HG02884 (cell line): ENCODE measurements around the gene NEMF.
"Not testable (repeated sequence)": the region's sequence is repeated elsewhere in the genome, so short reads cannot be mapped to it uniquely, and the experiment has no call there.

ENCODE experiments used
- ATAC-seq: cut with Tn5 transposase; IDR thresholded peaks from one replicate; pipeline ENCODE4 v1.9.1; 2021; ENCODE audit warnings: mild to moderate bottlenecking, moderate library complexity; ENCODE audit not compliant: unreplicated experiment

Gene NEMF

GRCh38 chr14:49849213-49849847 is 3.3 kb downstream of the NEMF start:
- no peak for ATAC-seq

- ATAC-seq, result no peak
Measured at GRCh38 chr14:49828640-49829039, 23.9 kb downstream of the NEMF start.

- no peak for ATAC-seq
Measured at GRCh38 chr14:49820176-49820575, 32.4 kb downstream of the NEMF start.

GRCh38 chr14:49816844-49817243 is 35.7 kb downstream of the NEMF start:
- ATAC-seq, result no peak

- ATAC-seq, result not testable (repeated sequence)
Measured at GRCh38 chr14:49816118-49816517, 36.5 kb downstream of the NEMF start.

GRCh38 chr14:49808780-49809179 is 43.8 kb downstream of the NEMF start:
- ATAC-seq, result no peak

GRCh38 chr14:49796025-49796424 is 56.6 kb downstream of the NEMF start:
- ATAC-seq, result no peak

- no peak for ATAC-seq
Measured at GRCh38 chr14:49792618-49793017, 60.0 kb downstream of the NEMF start.

- no peak for ATAC-seq
Measured at GRCh38 chr14:49786315-49786714, 66.3 kb downstream of the NEMF start.

GRCh38 chr14:49783394-49784014 is 69.1 kb downstream of the NEMF start:
- ATAC-seq, result no peak

- not testable (repeated sequence) for ATAC-seq
Measured at GRCh38 chr14:49781040-49781439, 71.5 kb downstream of the NEMF start.

GRCh38 chr14:49778421-49778820 is 74.2 kb downstream of the NEMF start:
- ATAC-seq, result no peak

- no peak for ATAC-seq
Measured at GRCh38 chr14:49774106-49774505, 78.5 kb downstream of the NEMF start.

- not testable (repeated sequence) for ATAC-seq
Measured at GRCh38 chr14:49771691-49772090, 80.9 kb downstream of the NEMF start.

- no peak for ATAC-seq
Measured at GRCh38 chr14:49770212-49770817, 82.3 kb downstream of the NEMF start.

- no peak for ATAC-seq
Measured at GRCh38 chr14:49769581-49770211, 82.9 kb downstream of the NEMF start.

GRCh38 chr14:49769171-49769570 is 83.4 kb downstream of the NEMF start:
- ATAC-seq, result no peak

GRCh38 chr14:49768301-49769121 is 84.1 kb downstream of the NEMF start:
- ATAC-seq, result peak; percentile 28

- peak; percentile 87 for ATAC-seq
Measured at GRCh38 chr14:49767571-49768300, 84.9 kb downstream of the NEMF start, which contains the start of gene KLHDC2. Gene KLHDC2, plus strand, starts transcription at chr14:49768153. Its CDS starts 316 bp downstream, at chr14:49768469.

GRCh38 chr14:49767270-49767570 is 85.4 kb downstream of the NEMF start:
- no peak for ATAC-seq
